B cell (primary cell): Measurements from ENCODE around the gene EXOC4. TPM values are rescaled to one million over a fixed set of nuclear protein-coding genes. Genes with fewer than 3 reads are reported as not detected.

Experiments
- ATAC-seq: fragments of 200-7000 bp; cut with Tn5 transposase; one replicate; pipeline ENCODE4 v1.10.0; 2021; ENCODE audit warnings: low read depth, mild to moderate bottlenecking, moderate number of reproducible peaks, moderate library complexity
- CTCF ChIA-PET: fragments of 350-600 bp; sonication (Branson Sonifier 250); formaldehyde crosslinking; loops from one replicate; lab custom pipeline; 2021; ENCODE audit warnings: antibody characterized with exemption, inconsistent platforms; lab: Charles Lee
- POLR2A ChIA-PET: fragments of 350-600 bp; sonication (Branson Sonifier 250); formaldehyde crosslinking; loops from one replicate; lab custom pipeline; 2021; ENCODE audit warnings: antibody characterized with exemption; lab: Charles Lee
- DNase-seq: peaks from one replicate; pipeline ENCODE4 v3.0.0; 2013
- H2AFZ ChIP-seq: 2 replicates; pipeline ENCODE4 v1.6.1; 2012; ENCODE audit warnings: mild to moderate bottlenecking, low read depth, low read length; ENCODE audit not compliant: insufficient read depth, poor library complexity, severe bottlenecking
- H3K27ac ChIP-seq, 2 donors: 1 replicate in 1 of 2; 2 replicates in 1 of 2; pipeline ENCODE4 v1.5.1; 2012 to 2013; ENCODE audit warnings: low read length in 2 of 2, mild to moderate bottlenecking in 2 of 2, moderate library complexity in 1 of 2
- H3K27me3 ChIP-seq, 4 experiments: fragments of 200-600 bp in 1 of 4; sonication (generic) in 1 of 4; replicated peaks in 1 of 4; 1 replicate in 2 of 4; 2 replicates in 2 of 4; pipeline versions ENCODE4 v1.6.1 to v1.7.0; 2013 to 2016; ENCODE audit warnings: low read length in 3 of 4, mild to moderate bottlenecking in 2 of 4, mixed read lengths in 1 of 4, moderate library complexity in 1 of 4; ENCODE audit not compliant: insufficient read depth in 4 of 4, control insufficient read depth in 3 of 4; ENCODE audit errors: control extremely low read depth in 1 of 4
- H3K36me3 ChIP-seq, 2 experiments: replicated peaks in 1 of 2; 1 replicate in 1 of 2; 2 replicates in 1 of 2; pipeline versions ENCODE4 v1.6.1 to v1.7.1; 2013; ENCODE audit warnings: low read length in 1 of 2; ENCODE audit not compliant: insufficient read depth in 2 of 2, control insufficient read depth in 1 of 2; ENCODE audit errors: control extremely low read depth in 1 of 2, extremely low read depth in 1 of 2
- H3K4me1 ChIP-seq, 2 donors: fragments of 200-600 bp in 1 of 2; sonication (generic) in 1 of 2; 1 replicate in 1 of 2; 2 replicates in 1 of 2; pipeline versions ENCODE4 v1.5.1 to v1.6.1; 2013 to 2017; ENCODE audit warnings: low read length in 2 of 2; ENCODE audit not compliant: control insufficient read depth in 2 of 2, insufficient read depth in 2 of 2
- H3K4me2 ChIP-seq: replicated peaks from 2 replicates; pipeline ENCODE3; 2012; ENCODE audit warnings: mild to moderate bottlenecking, low read depth, low read length; ENCODE audit not compliant: poor library complexity, severe bottlenecking
- H3K4me3 ChIP-seq, 5 experiments: fragments of 200-600 bp in 1 of 5; sonication (generic) in 1 of 5; 1 replicate in 3 of 5; 2 replicates in 2 of 5; pipeline versions ENCODE4 v1.5.1 to v1.7.0; 2011 to 2016; ENCODE audit warnings: low read length in 4 of 5, mild to moderate bottlenecking in 4 of 5, low read depth in 2 of 5, control low read depth in 1 of 5, moderate library complexity in 1 of 5; ENCODE audit not compliant: insufficient read depth in 1 of 5; ENCODE audit errors: control extremely low read depth in 1 of 5, extremely low read depth in 1 of 5
- H3K79me2 ChIP-seq: fragments of 200-600 bp; sonication (generic); one replicate; pipeline ENCODE4 v1.6.0; 2016; ENCODE audit warnings: low read length; ENCODE audit not compliant: control insufficient read depth, insufficient read depth
- H3K9ac ChIP-seq: fragments of 200-600 bp; sonication (generic); 2 replicates; pipeline ENCODE4 v1.6.1; 2017; ENCODE audit warnings: mild to moderate bottlenecking, low read length, moderate library complexity
- H3K9me3 ChIP-seq, 3 donors: one replicate each; pipeline versions ENCODE4 v1.6.1 to v1.7.1; 2013; ENCODE audit warnings: low read length in 2 of 3; ENCODE audit not compliant: control insufficient read depth in 2 of 3, insufficient read depth in 1 of 3; ENCODE audit errors: control extremely low read depth in 1 of 3
- H4K20me1 ChIP-seq: 2 replicates; pipeline ENCODE4 v1.6.0; 2012; ENCODE audit warnings: mild to moderate bottlenecking, low read length; ENCODE audit not compliant: insufficient read depth, control insufficient read depth, poor library complexity, severe bottlenecking
- H3K27ac Mint-ChIP-seq: one replicate; pipeline ENCODE4 v1.8.0; 2021; ENCODE audit warnings: mixed read lengths
- H3K27me3 Mint-ChIP-seq: one replicate; pipeline ENCODE4 v1.8.0; 2021; ENCODE audit warnings: mixed read lengths
- H3K4me1 Mint-ChIP-seq: one replicate; pipeline ENCODE4 v1.8.0; 2021; ENCODE audit warnings: mixed read lengths
- H3K4me3 Mint-ChIP-seq: one replicate; pipeline ENCODE4 v1.8.0; 2021; ENCODE audit warnings: mixed read lengths
- H3K9me3 Mint-ChIP-seq: one replicate; pipeline ENCODE4 v1.8.0; 2022; ENCODE audit warnings: mixed read lengths; ENCODE audit not compliant: insufficient read depth
- EZH2 ChIP-seq: IDR thresholded peaks from 2 replicates; pipeline ENCODE4 v1.6.1; 2012; ENCODE audit warnings: borderline replicate concordance, low read depth, mild to moderate bottlenecking, moderate library complexity, low read length; ENCODE audit not compliant: insufficient read depth, poor library complexity, severe bottlenecking
- WGBS: methylation state at CpG from one replicate; pipeline ENCODE4 v1.1.5; 2013; ENCODE audit warnings: missing lambda C conversion rate; ENCODE audit not compliant: insufficient coverage; 5-methylcytosine and 5-hydroxymethylcytosine counted together
- intact Hi-C: fragments of 100-400 bp; cut with micrococcal nuclease; formaldehyde crosslinking; loops from one replicate; pipeline ENCODE4 v1.10.0; 2022
- polyA plus RNA-seq: library from polyadenylated mRNA; depleted of rRNA; stranded (reverse); fragments of >200 nt; gene quantifications from 2 replicates; pipeline ENCODE4 v1.2.3, GENCODE V29; 2012
- total RNA-seq, 2 donors: library from RNA; stranded (reverse); fragments of 120-200 nt in 1 of 2; gene quantifications; 1 replicate in 1 of 2; 2 replicates in 1 of 2; pipeline versions ENCODE4 v1.2.3 to v1.2.4, GENCODE V29; 2013 to 2022
- TF ChIP-seq, protein P1 (sequence below): fragments of 200-600 bp; IDR thresholded peaks from one replicate; pipeline ENCODE4 v1.8.0; 2022; ENCODE audit warnings: antibody characterized with exemption, mild to moderate bottlenecking

Gene EXOC4
- total and polyA plus RNA-seq, 2 donors (not counting 1 experiment from before 2014, with no cell fraction given): 16.7 to 135 TPM

DNA sequence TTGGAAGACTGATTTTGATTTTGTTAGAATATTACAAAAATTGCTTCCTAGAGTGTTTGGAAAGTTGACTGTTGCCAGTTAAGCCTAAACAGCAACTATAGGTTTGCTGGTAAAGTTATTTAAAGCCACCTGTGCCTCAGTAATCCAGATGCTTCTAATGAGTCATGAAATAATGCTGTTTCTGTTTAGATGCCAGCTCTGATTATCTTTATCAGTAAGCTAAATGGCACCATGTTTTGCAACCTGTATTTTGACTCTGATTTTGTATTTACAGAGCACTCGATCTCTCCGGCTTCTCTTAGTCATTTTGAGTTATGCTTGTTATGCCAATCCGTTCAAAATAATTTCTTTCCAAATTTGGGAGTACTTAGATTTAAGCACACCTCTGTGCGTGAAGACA lies 366.1 kb downstream of the EXOC4 start:
- H4K20me1 ChIP-seq: no peaks in the 10 kb centered on the region
- CTCF ChIA-PET: no interaction called here
- no peak overlapping the region for H3K27ac Mint-ChIP-seq
- no peak overlapping the region for H2AFZ ChIP-seq
- H3K36me3 ChIP-seq: no peaks in the 10 kb centered on the region
- no peaks in the 10 kb centered on the region for H3K79me2 ChIP-seq
- ATAC-seq (no peak), DNase-seq (no peak)
- H3K9me3 ChIP-seq: no peaks in the 10 kb centered on the region
- 100% methylated on average over 2 of the region's 4 CpGs for WGBS
- TF ChIP-seq EZH2: no peak
- TF ChIP-seq, protein P1, sequence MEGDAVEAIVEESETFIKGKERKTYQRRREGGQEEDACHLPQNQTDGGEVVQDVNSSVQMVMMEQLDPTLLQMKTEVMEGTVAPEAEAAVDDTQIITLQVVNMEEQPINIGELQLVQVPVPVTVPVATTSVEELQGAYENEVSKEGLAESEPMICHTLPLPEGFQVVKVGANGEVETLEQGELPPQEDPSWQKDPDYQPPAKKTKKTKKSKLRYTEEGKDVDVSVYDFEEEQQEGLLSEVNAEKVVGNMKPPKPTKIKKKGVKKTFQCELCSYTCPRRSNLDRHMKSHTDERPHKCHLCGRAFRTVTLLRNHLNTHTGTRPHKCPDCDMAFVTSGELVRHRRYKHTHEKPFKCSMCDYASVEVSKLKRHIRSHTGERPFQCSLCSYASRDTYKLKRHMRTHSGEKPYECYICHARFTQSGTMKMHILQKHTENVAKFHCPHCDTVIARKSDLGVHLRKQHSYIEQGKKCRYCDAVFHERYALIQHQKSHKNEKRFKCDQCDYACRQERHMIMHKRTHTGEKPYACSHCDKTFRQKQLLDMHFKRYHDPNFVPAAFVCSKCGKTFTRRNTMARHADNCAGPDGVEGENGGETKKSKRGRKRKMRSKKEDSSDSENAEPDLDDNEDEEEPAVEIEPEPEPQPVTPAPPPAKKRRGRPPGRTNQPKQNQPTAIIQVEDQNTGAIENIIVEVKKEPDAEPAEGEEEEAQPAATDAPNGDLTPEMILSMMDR: no peak
- intact Hi-C loops: no loop called here
- no peaks in the 10 kb centered on the region for H3K27me3 Mint-ChIP-seq
- no peak overlapping the region for H3K4me2 ChIP-seq
- POLR2A ChIA-PET: no interaction called here
- no peak overlapping the region for H3K4me3 ChIP-seq
- no peaks in the 10 kb centered on the region for H3K4me1 ChIP-seq
- H3K4me1 Mint-ChIP-seq: no peaks in the 10 kb centered on the region
- H3K27ac ChIP-seq: no peak overlapping the region
- H3K9me3 Mint-ChIP-seq: peaks cover 2% of the 10 kb centered on the region
- H3K9ac ChIP-seq: no peak overlapping the region
- H3K4me3 Mint-ChIP-seq: no peak overlapping the region
- H3K27me3 ChIP-seq: no peaks in the 10 kb centered on the region

DNA sequence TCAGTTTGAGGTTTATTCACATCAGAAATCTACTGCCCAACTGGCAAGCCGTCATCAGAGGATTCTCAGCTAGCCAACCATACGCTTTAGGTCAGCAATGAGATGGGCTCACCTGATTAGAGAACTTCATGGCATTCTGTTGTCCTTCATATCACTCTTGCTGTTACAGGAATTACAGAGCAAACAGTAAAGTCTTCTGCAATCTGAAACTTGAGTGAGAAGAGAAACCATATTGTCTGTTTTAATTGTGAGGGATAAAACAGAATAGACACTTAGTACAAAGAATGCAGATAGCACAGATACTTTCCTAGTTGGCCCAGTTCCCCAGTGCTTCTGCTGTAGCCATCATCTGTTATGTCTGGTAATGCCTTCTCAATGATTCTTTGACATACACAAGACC lies 366.6 kb downstream of the EXOC4 start:
- Histone ChIP-seq H4K20me1 (no peaks in the 10 kb centered on the region), H3K4me3 (no peak overlapping the region), H3K4me2 (no peak overlapping the region), H3K27me3 (no peaks in the 10 kb centered on the region), H2AFZ (no peak overlapping the region), H3K27ac (no peak overlapping the region), H3K4me1 (no peaks in the 10 kb centered on the region), H3K36me3 (no peaks in the 10 kb centered on the region), H3K9me3 (no peaks in the 10 kb centered on the region), H3K79me2 (no peaks in the 10 kb centered on the region), H3K9ac (no peak overlapping the region)
- ChIA-PET CTCF (no interaction called here), POLR2A (no interaction called here)
- TF ChIP-seq, protein P1: no peak
- TF ChIP-seq EZH2: no peak
- intact Hi-C loops: no loop called here
- DNase-seq: no peak
- WGBS: 93% methylated on average over 2 of the region's 2 CpGs
- Mint-ChIP-seq H3K4me3 (no peak overlapping the region), H3K27me3 (no peaks in the 10 kb centered on the region), H3K27ac (no peak overlapping the region), H3K9me3 (peaks cover 2% of the 10 kb centered on the region), H3K4me1 (no peaks in the 10 kb centered on the region)
- no peak for ATAC-seq
